Epidermal melanocyte (primary cell): Measurements from ENCODE around the gene CAPN9.
"Not testable (repeated sequence)": the region's sequence is repeated elsewhere in the genome, so short reads cannot be mapped to it uniquely, and the experiment has no call there.

ENCODE experiments used
- DNase-seq: peaks from one replicate; pipeline ENCODE4 v3.0.0; 2011; ENCODE audit warnings: low spot score; ENCODE audit not compliant: insufficient read length

The CAPN9 gene

GRCh38 chr1:230747127-230747730, at the start of gene CAPN9:
CAPN9 (plus strand) TSS chr1:230747388; CDS start chr1:230747497, 109 bp downstream.
- DNase-seq: no peak

DNA sequence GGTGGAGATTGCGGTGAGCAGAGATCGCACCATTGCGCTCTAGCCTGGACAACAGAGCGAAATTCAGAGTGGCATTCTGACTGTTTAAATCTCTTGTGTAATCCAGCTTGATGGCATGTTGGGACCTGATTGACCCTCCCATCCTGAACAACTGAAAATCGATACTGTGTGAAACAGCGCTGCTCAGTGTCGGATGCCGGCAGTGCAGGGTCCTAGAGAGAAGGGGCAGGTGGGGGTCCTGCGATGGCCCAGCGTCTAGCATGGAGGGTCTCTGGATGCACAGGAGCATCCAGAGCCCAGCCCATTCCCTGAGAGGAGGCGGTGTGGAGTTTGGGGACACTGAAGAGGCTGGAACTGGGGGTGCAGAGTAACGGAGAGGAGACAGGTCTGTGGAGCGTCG, 49.1 kb upstream of the CAPN9 start:
- DNase-seq: no peak

DNA sequence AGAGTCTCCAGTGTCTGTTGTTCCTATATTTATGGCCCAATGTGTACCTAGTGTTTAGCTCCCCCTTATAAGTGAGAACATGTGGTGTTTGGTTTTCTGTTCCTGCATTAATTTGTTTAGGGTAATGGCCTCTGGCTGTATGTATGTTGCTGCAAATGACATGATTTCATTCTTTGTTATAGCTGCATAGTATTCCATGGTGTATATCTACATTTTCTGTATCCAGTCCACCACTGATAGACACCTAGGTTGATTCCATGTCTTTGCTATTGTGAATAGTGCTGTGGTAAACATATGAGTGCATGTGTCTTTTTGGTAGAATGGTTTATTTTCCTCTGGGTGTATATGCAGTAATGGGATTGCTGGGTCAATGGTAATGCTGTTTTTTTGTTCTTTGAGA, 48.2 kb upstream of the CAPN9 start:
- not testable (repeated sequence) for DNase-seq

DNA sequence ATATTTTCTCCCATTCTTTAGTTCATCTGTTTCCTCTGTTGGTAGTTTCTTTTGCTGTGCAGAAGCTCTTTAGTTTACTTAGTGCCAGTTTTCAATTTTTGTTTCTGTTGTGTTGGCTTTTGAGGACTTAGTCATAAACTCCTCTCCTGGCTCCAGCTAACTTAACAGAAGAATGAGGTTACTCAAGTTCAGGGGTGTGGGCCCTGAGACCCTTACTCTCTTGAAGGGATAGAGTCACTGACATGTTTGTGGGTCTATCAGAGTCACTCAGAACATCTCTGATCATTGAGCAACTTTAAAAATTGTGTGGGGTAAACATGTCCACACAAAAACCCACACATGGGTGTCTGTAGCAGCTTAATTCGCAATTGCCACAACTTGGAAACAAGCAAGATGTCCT, 47.5 kb upstream of the CAPN9 start:
- DNase-seq: no peak

GRCh38 chr1:230700132-230700531, 47.1 kb upstream of the CAPN9 start:
- DNase-seq: no peak

- DNase-seq: no peak
Observed at GRCh38 chr1:230701434-230701833, 45.8 kb upstream of the CAPN9 start.

DNA sequence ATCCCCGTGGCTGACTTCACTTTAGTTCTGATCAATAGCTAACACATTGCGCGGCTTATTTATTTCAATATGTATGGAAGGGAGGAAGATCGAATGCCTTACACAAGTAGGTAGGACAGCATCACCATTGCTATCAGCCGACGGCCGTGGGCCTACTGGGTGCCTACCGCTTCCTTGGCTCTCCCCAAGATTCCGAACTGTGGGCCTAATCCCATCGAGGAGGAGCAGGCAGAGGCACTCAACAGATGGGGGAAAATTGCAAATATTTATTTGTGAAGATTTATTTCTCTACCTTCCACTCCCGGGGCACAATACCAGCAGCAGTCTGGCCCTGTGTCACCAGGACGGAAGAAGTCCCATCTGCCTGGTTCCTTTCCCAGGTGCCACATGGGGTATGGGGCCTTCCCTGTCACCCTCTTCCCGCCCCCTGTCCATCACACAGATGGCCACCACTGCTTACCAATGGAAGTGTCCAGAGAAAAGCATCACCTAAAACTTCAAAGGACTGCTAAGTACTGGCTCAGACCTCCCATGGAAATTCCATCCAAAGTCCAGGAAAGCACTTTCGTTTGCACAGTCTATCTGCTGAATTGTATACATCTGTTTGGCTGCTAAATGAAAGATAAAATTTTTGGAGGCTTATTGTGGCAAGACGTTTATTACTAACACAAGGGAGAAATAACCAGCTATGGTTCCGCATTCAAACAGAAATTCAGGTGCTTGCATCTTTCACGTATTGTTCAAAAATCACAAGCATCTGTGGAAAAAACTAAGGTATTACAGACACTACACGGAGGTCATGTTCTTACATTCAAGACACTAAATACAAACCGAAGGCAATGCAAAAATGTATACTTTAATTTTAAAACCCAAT, 45.1 kb upstream of the CAPN9 start:
- no peak for DNase-seq

DNA sequence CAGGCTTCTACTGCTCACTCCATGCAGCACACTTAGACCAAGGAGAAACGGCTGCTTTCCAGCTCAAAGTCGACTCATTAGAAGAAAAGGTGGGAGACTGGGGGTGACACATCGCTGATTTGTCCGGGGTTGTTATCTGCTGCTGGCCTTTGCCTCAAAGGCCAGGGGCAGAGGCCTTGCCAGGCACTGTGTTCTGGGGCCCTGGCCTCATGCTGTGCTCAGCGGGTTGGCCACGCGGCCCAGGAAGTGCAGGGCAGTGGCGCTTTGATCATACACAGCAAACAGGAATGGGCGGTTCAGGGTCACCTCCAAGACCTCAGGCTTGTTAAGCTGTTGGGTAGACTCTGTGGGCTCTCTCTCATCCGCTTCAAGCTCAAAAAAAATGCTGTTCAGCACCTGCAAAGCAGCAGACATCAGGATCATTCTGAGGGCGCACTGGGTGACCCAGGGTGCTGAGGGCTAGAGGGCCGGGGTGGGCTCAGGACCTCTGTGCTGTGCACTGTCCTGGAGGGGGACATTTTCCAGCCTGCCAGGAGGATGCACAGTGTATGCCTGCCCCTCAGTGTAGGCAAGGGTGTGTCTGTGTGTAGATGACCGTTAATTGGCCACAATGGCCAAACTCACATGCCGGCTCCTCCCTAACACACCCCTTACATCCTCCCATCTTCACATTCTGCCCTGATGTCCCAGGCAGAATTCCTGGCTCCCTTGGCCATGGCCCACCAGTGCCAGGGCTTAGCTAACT, 44.1 kb upstream of the CAPN9 start:
- no peak for DNase-seq

DNA sequence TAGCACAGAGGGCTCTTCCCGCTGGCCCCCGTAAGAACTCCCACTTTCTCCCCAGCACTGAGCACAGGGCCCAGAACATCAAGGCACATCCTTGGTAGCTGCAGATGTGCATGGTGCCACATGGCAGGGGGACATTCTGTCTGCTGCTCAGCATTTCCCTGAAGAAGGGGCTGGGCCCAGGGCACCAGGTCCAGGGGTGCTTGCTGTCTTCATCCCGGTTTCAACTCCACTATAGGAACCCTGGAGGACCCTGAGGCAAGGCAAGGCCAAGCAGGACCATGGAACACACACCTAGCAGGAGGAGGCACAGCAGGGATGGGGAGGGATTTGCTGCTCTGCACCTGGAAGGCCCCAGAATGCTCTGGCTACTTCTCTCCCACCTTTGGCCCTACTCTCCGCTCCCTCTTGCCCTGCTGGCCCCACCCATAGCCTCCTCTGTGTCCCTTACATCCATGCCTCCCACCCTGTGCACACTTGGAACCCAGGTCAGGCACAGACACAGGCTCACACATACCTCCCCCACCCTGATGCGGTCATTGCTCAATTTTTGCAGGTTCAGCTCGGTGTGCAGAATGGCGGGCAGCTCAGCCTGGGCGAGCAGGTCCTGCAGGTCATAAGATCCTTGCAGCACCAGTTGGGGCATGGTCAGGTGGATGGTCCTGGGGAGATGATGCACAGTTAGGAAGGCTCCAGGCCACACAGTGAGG, 43.4 kb upstream of the CAPN9 start:
- DNase-seq: no peak

GRCh38 chr1:230704830-230705229, 42.4 kb upstream of the CAPN9 start:
- DNase-seq: no peak

DNA sequence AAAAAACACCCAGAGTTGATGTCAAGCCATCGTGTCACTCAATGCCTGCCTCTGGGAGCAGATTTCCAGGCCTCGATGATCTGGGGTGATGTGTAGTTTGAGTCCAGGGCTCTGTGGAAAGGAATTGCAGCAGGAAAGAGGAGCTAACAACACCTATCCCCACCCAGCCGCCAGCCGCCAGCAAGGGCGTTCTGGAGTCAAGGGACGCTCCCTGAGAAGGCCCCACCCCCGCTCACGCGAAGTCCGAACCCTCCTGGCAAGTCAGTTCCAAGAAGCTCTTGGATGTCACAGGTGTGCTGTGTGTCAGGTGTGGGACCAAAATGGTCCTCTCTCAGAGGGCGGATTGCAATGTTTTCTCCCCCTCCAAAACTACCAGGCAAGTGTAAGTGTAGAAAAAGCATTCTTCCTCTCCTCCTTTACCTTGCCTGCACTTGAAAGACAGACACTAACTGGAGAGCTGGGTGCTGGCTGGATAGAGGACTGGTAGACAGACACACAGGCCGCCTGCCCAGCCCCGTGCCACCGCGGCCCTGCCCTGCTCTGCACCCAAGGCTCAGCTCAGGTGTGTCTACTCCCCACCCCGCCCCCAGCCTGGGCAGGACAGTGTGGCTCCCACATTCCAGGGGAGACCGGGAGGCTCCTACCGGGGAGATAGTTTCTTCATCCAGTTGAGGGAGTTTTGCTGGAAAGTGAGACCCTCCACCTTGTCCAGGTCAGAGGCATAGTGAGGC, 41.7 kb upstream of the CAPN9 start:
- no peak for DNase-seq

- DNase-seq: no peak
Observed at GRCh38 chr1:230706020-230706699, 41.0 kb upstream of the CAPN9 start.

- DNase-seq: no peak
Observed at GRCh38 chr1:230706887-230707731, 40.1 kb upstream of the CAPN9 start.

GRCh38 chr1:230707732-230708630, 39.2 kb upstream of the CAPN9 start:
- no peak for DNase-seq

DNA sequence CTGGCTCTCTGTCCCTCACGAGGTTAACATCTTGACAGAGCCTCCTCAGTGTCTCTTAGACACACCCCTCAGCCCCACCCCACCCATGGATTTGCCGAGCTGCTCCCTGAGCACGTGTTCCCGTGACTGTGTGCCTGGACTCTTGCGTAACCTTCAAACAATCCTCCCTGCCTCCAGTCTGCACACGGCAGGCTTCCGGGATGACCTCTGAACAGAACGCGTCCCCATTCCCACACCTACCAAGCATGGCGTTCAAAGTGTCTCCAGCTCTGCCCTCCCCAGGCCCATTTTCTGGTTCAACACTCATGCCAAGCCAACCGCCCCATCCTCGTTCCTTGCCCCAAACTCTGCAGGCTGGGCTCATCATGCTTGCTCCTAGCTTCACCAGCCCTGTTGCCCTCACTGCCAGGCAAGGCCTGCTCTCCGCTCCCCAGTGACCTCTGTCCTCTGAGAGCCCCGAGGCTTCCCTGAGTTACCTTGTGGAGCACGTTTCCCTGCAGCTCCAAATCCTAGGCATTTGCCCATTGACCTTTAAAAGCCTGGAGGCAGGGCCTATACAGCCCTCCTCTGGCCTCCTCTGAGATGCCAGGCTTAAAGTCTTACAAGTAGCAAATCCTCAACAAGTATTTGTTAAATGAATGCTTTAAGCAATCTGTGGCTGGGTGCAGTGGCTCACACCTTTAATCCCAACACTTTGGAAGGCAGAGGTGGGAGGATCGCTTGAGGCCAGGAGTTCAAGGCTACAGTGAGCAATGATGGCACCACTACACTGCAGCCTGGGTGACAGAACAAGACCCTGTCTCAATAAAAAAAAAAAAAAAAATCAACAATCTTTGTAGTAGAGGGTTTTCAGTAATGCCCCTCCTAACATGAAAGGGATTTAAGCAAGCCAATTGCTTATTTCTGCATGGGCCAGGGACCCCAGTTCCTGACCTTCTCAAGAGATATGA, 38.3 kb upstream of the CAPN9 start:
- DNase-seq: no peak

DNA sequence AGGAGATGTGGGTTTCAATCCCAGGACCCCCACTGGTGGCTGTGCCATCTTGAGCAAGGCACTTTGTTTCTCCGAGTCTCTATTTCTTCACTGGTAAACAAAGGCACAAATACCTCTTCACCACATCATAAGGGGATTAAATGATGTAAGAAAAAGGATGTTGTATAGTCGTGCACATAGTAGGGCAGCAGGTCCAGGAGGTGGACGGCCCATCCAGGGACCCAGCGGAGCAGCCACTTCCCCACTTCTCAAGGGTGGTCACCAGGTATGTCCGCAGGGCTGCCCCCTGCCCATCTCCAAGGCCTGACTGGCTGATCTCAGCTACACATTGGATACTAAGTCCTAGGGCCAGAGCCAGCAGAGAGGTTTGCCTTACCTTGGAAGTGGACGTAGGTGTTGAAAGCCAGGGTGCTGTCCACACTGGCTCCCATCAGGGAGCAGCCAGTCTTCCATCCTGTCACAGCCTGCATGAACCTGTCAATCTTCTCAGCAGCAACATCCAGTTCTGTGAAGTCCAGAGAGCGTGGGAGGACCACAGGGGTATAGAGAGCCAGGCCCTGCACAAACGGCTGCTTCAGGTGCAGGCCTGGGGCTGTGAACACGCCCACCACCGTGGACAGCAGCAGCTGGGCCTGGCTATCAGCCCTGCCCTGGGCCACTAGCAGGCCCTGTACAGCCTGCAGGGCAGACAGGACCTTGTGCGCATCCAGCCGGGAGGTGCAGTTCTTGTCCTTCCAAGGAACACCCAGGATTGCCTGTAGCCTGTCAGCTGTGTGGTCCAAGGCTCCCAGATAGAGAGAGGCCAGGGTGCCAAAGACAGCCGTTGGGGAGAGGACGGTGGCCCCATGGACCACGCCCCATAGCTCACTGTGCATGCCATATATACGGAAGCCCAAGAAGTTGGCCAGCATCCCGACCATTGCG, 37.3 kb upstream of the CAPN9 start:
- DNase-seq: no peak
